GM10248 (cell line): ENCODE measurements around the gene GALK1.

Experiments
- CTCF ChIA-PET: fragments of 300-600 bp; sonication (Branson Sonifier 250); formaldehyde crosslinking; extraction: SDS; loops from one replicate; lab custom pipeline; 2021; ENCODE audit warnings: antibody characterized with exemption; lab: Yijun Ruan, JAX
- POLR2A ChIA-PET: fragments of 350-650 bp; sonication (Branson Sonifier 250); formaldehyde crosslinking; extraction: SDS; loops from one replicate; lab custom pipeline; 2020; ENCODE audit warnings: antibody characterized with exemption; lab: Yijun Ruan, JAX
- DNase-seq: peaks from one replicate; pipeline ENCODE4 v3.0.0; 2012; ENCODE audit errors: extremely low spot score
- CTCF ChIP-seq: IDR thresholded peaks from 2 replicates; pipeline ENCODE4 v1.5.1; 2012; ENCODE audit warnings: mild to moderate bottlenecking, low read depth; ENCODE audit errors: extremely low read depth, missing control alignments, control extremely low read depth

GALK1 gene

GRCh38 chr17:75774471-75774990, 9.5 kb upstream of the GALK1 start:
- CTCF ChIA-PET = interaction anchor here (0.9 to 8.6 kb wide), 6 partner anchors 8 to 54 kb away, joined by 3 to 71 read pairs (median 4); partner anchors contain the start of gene GALK1
- DNase-seq = no peak
- TF ChIP-seq CTCF = no peak

GRCh38 chr17:75773808-75774470, 8.9 kb upstream of the GALK1 start:
- no peak for DNase-seq
- CTCF ChIA-PET = interaction anchor here (0.9 to 8.6 kb wide), 8 partner anchors 9 to 56 kb away, joined by 3 to 71 read pairs (median 4); partner anchors contain the start of genes GALK1 and UNK
- POLR2A ChIA-PET = interaction anchor here (0.6 to 7.2 kb wide), 6 partner anchors 10 to 82 kb away, joined by 3 to 97 read pairs (median 4); partner anchors contain the start of gene GALK1
- TF ChIP-seq CTCF = no peak

More at GRCh38 chr17:75774471-75774990, 9.5 kb upstream of the GALK1 start:
- POLR2A ChIA-PET = interaction anchor here (0.6 to 7.2 kb wide), 4 partner anchors 11 to 55 kb away, joined by 4 to 97 read pairs (median 16); partner anchors contain the start of gene GALK1

GRCh38 chr17:75773121-75773807, 8.3 kb upstream of the GALK1 start:
- POLR2A ChIA-PET = interaction anchor here (0.5 to 7.2 kb wide), 10 partner anchors 10 to 225 kb away, joined by 3 to 97 read pairs (median 4); partner anchors contain the start of gene GALK1

GRCh38 chr17:75771334-75772281, 6.6 kb upstream of the GALK1 start:
- no peak for TF ChIP-seq CTCF
- ChIA-PET POLR2A (interaction anchor here (0.6 to 2.9 kb wide), 4 partner anchors 8 to 961 kb away, joined by 3 to 13 read pairs (median 4); a partner anchor contains a TSS), CTCF (interaction anchor here (1.1 to 1.2 kb wide), 2 partner anchors 73 to 89 kb away, joined by 3 to 5 read pairs; no protein-coding TSS in a partner anchor)
- DNase-seq = no peak

More at GRCh38 chr17:75773121-75773807, 8.3 kb upstream of the GALK1 start:
- DNase-seq = no peak
- no peak for TF ChIP-seq CTCF
- CTCF ChIA-PET = interaction anchor here (0.9 to 8.6 kb wide), 9 partner anchors 10 to 57 kb away, joined by 3 to 71 read pairs (median 4); partner anchors contain the start of genes GALK1 and UNK

GRCh38 chr17:75769536-75769935, 4.5 kb upstream of the GALK1 start:
- POLR2A ChIA-PET = interaction anchor here (0.5 to 2.9 kb wide), 4 partner anchors 10 to 647 kb away, joined by 3 to 13 read pairs (median 6); partner anchors contain the start of gene TRIM47
- TF ChIP-seq CTCF = no peak
- no peak for DNase-seq
- CTCF ChIA-PET = interaction anchor here (1.7 to 2.4 kb wide), 2 partner anchors 16 to 77 kb away, joined by 4 to 7 read pairs; no protein-coding TSS in a partner anchor
